GM10266 (cell line): ENCODE data around the gene PLCB1.

ENCODE experiments used
- DNase-seq: peaks from one replicate; pipeline ENCODE4 v3.0.0; 2012; ENCODE audit errors: extremely low spot score
- CTCF ChIP-seq: IDR thresholded peaks from 2 replicates; pipeline ENCODE4 v1.5.1; 2012; ENCODE audit warnings: mild to moderate bottlenecking, low read depth; ENCODE audit not compliant: control insufficient read depth, insufficient read depth; ENCODE audit errors: missing control alignments

The PLCB1 gene

GRCh38 chr20:8200220-8200619 lies 68.2 kb downstream of the PLCB1 start:
- no peak for DNase-seq
- TF ChIP-seq CTCF, result no peak

GRCh38 chr20:8203366-8203765 lies 71.3 kb downstream of the PLCB1 start:
- no peak for DNase-seq
- no peak for TF ChIP-seq CTCF

GRCh38 chr20:8205996-8206395 lies 73.9 kb downstream of the PLCB1 start:
- no peak for TF ChIP-seq CTCF
- no peak for DNase-seq

GRCh38 chr20:8208226-8208625 lies 76.2 kb downstream of the PLCB1 start:
- no peak for DNase-seq
- no peak for TF ChIP-seq CTCF

GRCh38 chr20:8209061-8209460 lies 77.0 kb downstream of the PLCB1 start:
- TF ChIP-seq CTCF, result no peak
- no peak for DNase-seq

GRCh38 chr20:8210749-8211148 lies 78.7 kb downstream of the PLCB1 start:
- DNase-seq, result no peak
- no peak for TF ChIP-seq CTCF

GRCh38 chr20:8212286-8212685 lies 80.2 kb downstream of the PLCB1 start:
- no peak for DNase-seq
- no peak for TF ChIP-seq CTCF
